ENCODE measurements around the gene FNDC11.
A peak's percentile ranks its signal among the peaks of the same experiment; 100 is the strongest.
"Not testable (repeated sequence)": the region's sequence is repeated elsewhere in the genome, so short reads cannot be mapped to it uniquely, and the experiment has no call there.

The FNDC11 gene

GRCh38 chr20:63568986-63569949, 15.3 kb downstream of the FNDC11 start:
- no peak for DNase-seq

DNA sequence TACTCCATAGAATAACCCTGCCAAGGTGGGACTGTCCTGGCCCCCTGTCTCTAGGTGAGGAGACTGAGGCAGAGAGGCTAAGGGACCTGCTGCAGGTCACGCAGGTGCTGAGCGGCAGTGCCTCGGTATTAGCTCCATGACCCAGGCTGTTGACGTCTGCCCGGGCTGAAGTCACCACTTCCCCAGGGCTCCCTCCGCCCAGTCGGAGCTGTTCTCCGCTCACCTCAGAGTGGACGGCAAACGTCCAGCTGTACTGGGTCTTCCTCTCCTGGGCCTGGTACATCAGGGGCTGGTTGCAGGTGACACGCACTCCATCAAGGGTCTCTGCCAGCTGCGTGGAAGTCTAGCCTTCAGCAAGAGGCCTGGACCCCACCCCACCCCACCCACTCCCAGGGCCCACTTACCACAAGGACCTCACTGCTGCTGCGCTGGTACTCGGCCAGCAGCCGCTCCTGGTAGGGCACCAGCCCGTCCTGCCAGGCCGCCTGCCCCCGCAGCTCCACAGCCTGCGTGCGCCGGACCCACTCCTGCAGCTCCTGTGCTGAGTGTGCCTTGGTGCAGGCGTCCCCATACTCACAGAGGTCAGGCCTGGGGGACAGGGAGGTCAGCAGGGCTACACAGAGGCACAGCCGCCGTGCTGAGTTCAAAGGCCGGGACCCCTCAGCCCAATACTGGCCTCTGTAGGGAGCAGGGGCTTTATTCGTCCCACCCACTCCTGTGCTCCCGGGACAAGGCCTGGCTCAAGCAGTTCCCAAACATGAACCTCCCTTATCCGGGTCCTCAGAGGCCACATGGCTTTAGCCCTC, 16.5 kb downstream of the FNDC11 start:
- no peak for DNase-seq

DNA sequence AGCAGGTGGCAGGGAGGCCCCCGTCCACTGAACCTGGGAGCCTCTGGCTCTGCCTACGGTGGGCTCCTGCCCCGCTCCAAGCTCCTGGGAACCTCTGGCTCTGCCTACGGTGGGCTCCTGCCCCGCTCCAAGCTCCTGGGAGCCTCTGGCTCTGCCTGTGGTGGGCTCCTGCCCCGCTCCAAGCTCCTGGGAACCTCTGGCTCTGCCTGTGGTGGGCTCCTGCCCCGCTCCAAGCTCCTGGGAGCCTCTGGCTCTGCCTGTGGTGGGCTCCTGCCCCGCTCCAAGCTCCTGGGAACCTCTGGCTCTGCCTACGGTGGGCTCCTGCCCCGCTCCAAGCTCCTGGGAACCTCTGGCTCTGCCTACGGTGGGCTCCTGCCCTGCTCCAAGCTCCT, 17.1 kb downstream of the FNDC11 start:
- not testable (repeated sequence) for DNase-seq

- DNase-seq, result no peak
Measured at GRCh38 chr20:63572071-63572787, 18.3 kb downstream of the FNDC11 start.

DNA sequence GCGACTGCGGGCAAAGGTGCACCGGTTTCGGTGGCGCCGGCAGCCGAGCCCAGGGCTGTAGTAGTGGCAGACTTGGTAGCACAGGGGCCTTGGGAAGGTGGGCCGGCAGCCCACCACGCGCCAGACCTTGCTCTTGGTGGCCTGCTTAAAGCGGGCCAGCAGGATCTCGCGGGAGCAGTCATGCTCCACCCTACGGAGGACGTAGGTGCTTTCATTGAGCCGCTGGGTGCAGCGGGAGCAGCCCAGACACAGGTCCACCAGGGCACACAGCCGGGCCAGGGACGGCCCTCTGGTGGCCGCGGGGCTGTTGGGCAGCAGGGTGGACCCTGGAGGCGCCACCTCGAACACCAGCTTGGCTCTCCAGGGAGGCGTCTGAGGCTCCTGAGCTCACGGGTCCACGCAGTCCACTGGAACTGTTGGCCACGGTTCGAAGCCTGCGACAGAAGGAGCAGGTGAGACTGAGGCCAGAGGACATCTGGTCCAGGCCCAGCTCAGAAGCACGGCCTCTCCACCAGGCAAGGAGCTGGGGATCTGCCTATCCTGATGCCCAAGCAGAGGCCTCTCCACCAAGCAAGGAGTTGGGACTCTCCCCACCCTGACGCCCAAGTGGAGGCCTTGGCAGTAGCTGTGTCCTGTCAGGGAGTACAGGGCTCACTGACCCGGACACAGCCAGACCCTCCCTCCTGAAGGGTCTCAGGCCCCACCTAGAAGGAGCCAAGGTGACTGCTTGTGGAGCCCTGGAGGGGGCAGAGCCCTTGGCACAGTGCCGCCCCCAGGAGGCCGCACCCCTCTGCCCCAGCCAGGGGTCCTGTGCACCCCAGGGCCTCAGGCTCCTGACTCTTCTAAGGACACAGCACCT, 19.1 kb downstream of the FNDC11 start:
- DNase-seq, result no peak

GRCh38 chr20:63573647-63574131, 19.7 kb downstream of the FNDC11 start:
- DNase-seq, result no peak

- peak; percentile 70 for DNase-seq
Measured at GRCh38 chr20:63574156-63574828, 20.3 kb downstream of the FNDC11 start, which contains the start of gene HELZ2. Gene HELZ2, minus strand, starts transcription at chr20:63574239. Its CDS starts 1,854 bp downstream, at chr20:63572385.

DNA sequence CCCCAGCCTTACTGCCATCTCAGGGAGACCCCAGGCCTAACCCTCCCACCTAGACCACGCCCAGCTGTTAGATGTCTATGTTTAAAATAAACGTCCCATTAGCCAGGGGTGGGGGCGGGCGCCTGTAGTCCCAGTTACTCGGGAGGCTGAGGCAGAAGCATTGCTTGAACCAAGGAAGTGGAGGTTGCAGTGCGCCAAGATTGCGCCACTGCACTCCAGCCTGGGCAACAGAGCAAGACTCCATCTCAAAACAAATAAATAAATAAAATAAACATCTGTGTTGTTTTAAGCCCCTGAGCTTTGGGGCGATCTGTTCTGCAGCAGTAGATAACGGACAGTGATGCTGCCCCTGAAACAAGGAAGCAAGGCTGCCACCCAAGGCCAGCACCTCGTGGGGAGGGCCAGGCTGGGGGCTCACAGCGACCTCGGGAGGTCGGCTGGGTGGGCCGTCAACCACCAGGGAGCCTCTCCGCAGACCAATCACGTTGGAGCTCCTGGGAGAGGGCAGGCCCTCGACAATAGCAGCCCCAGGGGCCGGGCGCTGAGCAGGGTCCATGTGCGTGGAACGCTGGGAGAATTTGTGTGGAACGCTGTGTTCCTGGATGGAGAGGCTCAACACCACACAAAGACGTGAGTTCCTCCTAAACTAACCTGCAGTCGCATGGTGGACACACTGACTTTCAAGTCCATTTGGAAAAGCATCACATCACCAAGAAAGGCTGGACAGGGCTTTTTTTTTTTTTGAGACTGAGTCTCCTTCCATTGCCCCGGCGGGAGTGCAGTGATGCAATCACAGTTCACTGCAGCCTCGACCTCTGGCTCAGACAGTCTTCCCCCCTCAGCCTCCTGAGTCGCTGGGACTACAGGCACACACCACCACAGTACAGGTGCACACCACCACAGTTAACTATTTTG, 21.1 kb downstream of the FNDC11 start:
- no peak for DNase-seq

DNA sequence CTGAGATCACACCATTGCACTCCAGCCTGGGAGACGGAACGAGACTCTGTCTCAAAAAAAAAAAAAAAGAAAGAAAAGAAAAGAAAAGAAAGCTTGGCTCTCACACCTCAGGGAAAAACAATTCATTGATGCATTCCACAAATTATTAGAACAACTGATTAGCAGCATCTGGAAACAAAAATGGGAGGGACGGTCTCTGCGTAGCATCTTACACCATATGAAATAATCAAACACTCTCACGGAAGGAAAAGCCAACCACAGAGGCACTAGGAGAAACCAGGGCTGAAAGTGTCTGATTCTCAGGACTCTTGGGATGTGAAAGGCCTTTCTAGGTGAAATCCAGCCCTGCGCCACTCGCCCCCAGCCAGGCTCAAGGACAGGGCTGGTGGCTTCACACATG, 22.4 kb downstream of the FNDC11 start:
- DNase-seq, result no peak

GRCh38 chr20:63577317-63577894, 23.4 kb downstream of the FNDC11 start:
- no peak for DNase-seq

DNA sequence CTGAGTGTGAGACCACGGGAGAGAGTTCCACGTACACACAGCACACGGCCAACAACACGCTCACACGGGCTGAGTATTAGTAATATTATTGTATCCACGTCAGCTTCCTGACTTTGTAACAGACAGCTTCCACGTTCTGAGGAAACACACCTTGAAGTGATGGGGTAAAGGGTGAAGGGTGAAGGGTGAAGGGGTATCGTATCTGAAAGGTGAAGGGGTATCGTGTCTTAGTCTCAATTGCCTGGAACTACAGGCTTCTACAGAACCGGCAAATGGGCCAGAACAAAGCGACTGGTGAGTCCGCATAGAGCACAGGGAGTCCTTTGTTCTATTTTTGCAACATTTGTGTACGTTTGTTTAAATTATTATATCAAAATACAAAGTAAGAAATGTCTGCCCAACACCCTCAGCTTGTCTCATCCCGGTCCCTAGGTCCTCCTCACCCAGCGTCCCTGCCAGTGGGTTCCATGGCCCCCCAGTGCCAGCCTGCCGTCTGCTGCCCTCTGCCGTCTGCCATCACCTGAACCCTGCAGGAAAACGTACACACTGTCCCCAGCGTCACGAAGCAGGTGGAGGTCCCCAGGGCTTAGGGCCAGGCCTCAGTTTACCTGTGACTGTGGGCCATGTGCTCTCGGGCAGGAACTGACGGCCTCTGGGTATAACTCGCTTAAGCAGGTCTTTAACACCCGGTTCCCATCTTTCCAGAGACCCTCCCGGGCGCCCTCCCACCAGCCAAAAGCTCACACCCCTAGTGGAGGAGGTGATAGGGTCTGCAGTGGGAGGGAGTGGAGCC, 24.5 kb downstream of the FNDC11 start:
- no peak for DNase-seq

GRCh38 chr20:63579017-63579694, 25.2 kb downstream of the FNDC11 start:
- no peak for DNase-seq

- DNase-seq, result peak; percentile 38
Measured at GRCh38 chr20:63580796-63581461, 27.0 kb downstream of the FNDC11 start.

DNA sequence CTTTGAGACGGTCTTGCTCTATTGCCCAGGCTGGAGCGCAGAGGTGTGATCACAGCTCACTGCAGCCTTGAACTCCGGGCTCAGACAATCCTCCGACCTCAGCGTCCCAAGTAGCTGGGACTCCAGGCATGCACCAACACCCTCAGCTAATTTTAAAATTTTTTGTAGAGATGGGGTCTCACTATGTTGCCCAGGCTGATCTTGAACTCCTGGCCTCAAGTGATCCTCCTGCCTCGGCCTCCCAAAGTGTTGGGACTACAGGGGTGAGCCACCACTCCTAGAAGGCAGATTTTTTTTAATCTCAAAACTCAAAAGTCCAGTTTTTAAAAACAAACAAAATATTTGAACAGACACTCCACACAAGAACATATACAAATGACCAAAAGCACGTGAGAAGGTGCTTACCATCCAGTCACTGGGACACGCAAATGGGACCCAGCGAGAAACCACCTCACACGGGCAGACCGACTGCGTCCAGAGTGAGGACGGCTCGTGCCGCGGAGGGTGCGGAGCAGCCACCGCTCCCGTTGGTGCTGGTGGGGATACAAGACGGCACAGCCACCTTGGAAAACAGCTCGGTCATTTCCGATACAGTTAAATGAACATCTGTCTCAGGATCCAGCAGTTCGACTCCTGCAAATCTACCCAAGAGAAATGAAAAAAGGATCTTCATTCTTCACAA, 28.6 kb downstream of the FNDC11 start:
- no peak for DNase-seq

- no peak for DNase-seq
Measured at GRCh38 chr20:63585616-63586565, 31.9 kb downstream of the FNDC11 start.

GRCh38 chr20:63586797-63587196, 32.8 kb downstream of the FNDC11 start:
- no peak for DNase-seq
